H1 (cell line): ENCODE results near the gene E2F1. TPM values are rescaled to one million over a fixed set of nuclear protein-coding genes. Genes with fewer than 3 reads are reported as not detected.

Experiments used
- CTCF ChIA-PET: fragments of 300-600 bp; sonication (Branson Sonifier 250); formaldehyde crosslinking; loops from one replicate; lab custom pipeline; 2021; ENCODE audit not compliant: partially characterized antibody; lab: Charles Lee
- POLR2A ChIA-PET: fragments of 300-600 bp; sonication (Branson Sonifier 250); formaldehyde crosslinking; loops from one replicate; lab custom pipeline; 2021; ENCODE audit warnings: inconsistent platforms; ENCODE audit not compliant: partially characterized antibody; lab: Charles Lee
- DNase-seq, 2 experiments: peaks; one replicate each; pipeline versions ENCODE4 v3.0.0 to v3.0.0-alpha.2; 2010 to 2022; ENCODE audit warnings: low spot score in 2 of 2, low read depth in 1 of 2, mixed read lengths in 1 of 2
- FAIRE-seq: peaks from 2 replicates; lab custom pipeline; 2011; peaks lifted over from hg19 to GRCh38; lab: Jason Lieb, UNC
- H2AFZ ChIP-seq: 2 replicates; pipeline ENCODE4 v1.8.1; 2012; ENCODE audit warnings: low read length, inconsistent platforms
- H2AK5ac ChIP-seq: 2 replicates; pipeline ENCODE4 v1.6.1; 2013; ENCODE audit warnings: low read depth, low read length
- H2BK120ac ChIP-seq: replicated peaks from 2 replicates; pipeline ENCODE3; 2013; ENCODE audit warnings: low read depth, low read length, inconsistent platforms
- H2BK12ac ChIP-seq: 2 replicates; pipeline ENCODE4 v1.6.1; 2013; ENCODE audit warnings: low read depth, low read length
- H2BK15ac ChIP-seq: 2 replicates; pipeline ENCODE4 v1.6.1; 2013; ENCODE audit warnings: low read length
- H2BK20ac ChIP-seq: 2 replicates; pipeline ENCODE4 v1.6.1; 2013; ENCODE audit warnings: low read length
- H2BK5ac ChIP-seq: 2 replicates; pipeline ENCODE4 v1.6.1; 2013; ENCODE audit warnings: low read depth, low read length
- H3K14ac ChIP-seq: 2 replicates; pipeline ENCODE4 v1.6.1; 2013; ENCODE audit warnings: inconsistent platforms; ENCODE audit not compliant: insufficient read length
- H3K18ac ChIP-seq: 2 replicates; pipeline ENCODE4 v1.6.1; 2013; ENCODE audit warnings: low read length; ENCODE audit errors: extremely low read depth
- H3K23ac ChIP-seq: 2 replicates; pipeline ENCODE4 v1.6.1; 2013; ENCODE audit warnings: inconsistent platforms; ENCODE audit not compliant: insufficient read length
- H3K23me2 ChIP-seq: 2 replicates; pipeline ENCODE4 v1.6.1; 2013; ENCODE audit warnings: low read depth, low read length
- H3K27ac ChIP-seq: 2 replicates; pipeline ENCODE4 v1.6.1; 2011; ENCODE audit warnings: low read depth, low read length, inconsistent platforms
- H3K27me3 ChIP-seq, 4 experiments: replicated peaks in 1 of 4; 1 replicate in 1 of 4; 2 replicates in 3 of 4; pipeline versions ENCODE4 v1.6.1 to v1.8.1; 2011 to 2013; ENCODE audit warnings: low read length in 3 of 4, mild to moderate bottlenecking in 3 of 4, inconsistent platforms in 2 of 4, mixed read lengths in 2 of 4, moderate library complexity in 1 of 4; ENCODE audit not compliant: control insufficient read depth in 3 of 4, insufficient read depth in 3 of 4; ENCODE audit errors: extremely low read depth in 1 of 4
- H3K36me3 ChIP-seq, 4 experiments: 2 replicates each; pipeline versions ENCODE4 v1.6.1 to v1.8.1; 2011 to 2013; ENCODE audit warnings: mild to moderate bottlenecking in 4 of 4, low read length in 3 of 4, moderate library complexity in 2 of 4, control low read depth in 1 of 4, inconsistent platforms in 1 of 4; ENCODE audit not compliant: insufficient read depth in 4 of 4, control insufficient read depth in 2 of 4
- H3K4ac ChIP-seq: replicated peaks from 2 replicates; pipeline ENCODE3; 2013; ENCODE audit warnings: low read length, low read depth, mixed read lengths, inconsistent platforms; ENCODE audit not compliant: insufficient read length
- H3K4me1 ChIP-seq, 4 experiments: replicated peaks in 1 of 4; 1 replicate in 1 of 4; 2 replicates in 3 of 4; pipeline versions ENCODE4 v1.6.1 to v1.8.1; 2011 to 2013; ENCODE audit warnings: low read length in 3 of 4, inconsistent platforms in 2 of 4, mixed read lengths in 1 of 4; ENCODE audit not compliant: insufficient read depth in 4 of 4, control insufficient read depth in 3 of 4
- H3K4me2 ChIP-seq, 2 experiments: 2 replicates each; pipeline versions ENCODE4 v1.6.1 to v1.8.1; 2011 to 2013; ENCODE audit warnings: low read depth in 2 of 2, low read length in 2 of 2, control low read depth in 1 of 2, inconsistent platforms in 1 of 2, mild to moderate bottlenecking in 1 of 2; ENCODE audit not compliant: insufficient read depth in 1 of 2
- H3K4me3 ChIP-seq, 4 experiments: fragments of 200-600, 300-600 bp in 1 of 4; sonication (generic), shearing (Covaris generic), sonication (Bioruptor Twin) in 1 of 4; 2 replicates each; pipeline versions ENCODE4 v1.5.1 to v1.8.1; 2011 to 2016; ENCODE audit warnings: low read length in 4 of 4, low read depth in 3 of 4, control low read depth in 2 of 4, inconsistent platforms in 2 of 4, mild to moderate bottlenecking in 2 of 4, mixed read lengths in 1 of 4, moderate library complexity in 1 of 4; ENCODE audit not compliant: insufficient read depth in 2 of 4; ENCODE audit errors: extremely low read depth in 1 of 4
- H3K56ac ChIP-seq: replicated peaks from 2 replicates; pipeline ENCODE3; 2013; ENCODE audit warnings: low read depth, mild to moderate bottlenecking, mixed read lengths, low read length, inconsistent platforms; ENCODE audit not compliant: insufficient read length
- H3K79me1 ChIP-seq: 2 replicates; pipeline ENCODE4 v1.6.1; 2013; ENCODE audit warnings: low read depth, low read length, control low read depth
- H3K79me2 ChIP-seq, 2 experiments: 2 replicates each; pipeline versions ENCODE4 v1.6.1 to v1.8.1; 2012 to 2013; ENCODE audit warnings: low read length in 2 of 2, mild to moderate bottlenecking in 2 of 2, inconsistent platforms in 1 of 2; ENCODE audit not compliant: insufficient read depth in 2 of 2, control insufficient read depth in 1 of 2
- H3K9ac ChIP-seq, 4 experiments: replicated peaks in 1 of 4; 1 replicate in 1 of 4; 2 replicates in 3 of 4; pipeline versions ENCODE4 v1.6.1 to v1.8.1; 2011 to 2013; ENCODE audit warnings: low read depth in 3 of 4, low read length in 3 of 4, control low read depth in 2 of 4, mild to moderate bottlenecking in 2 of 4, moderate library complexity in 2 of 4, inconsistent platforms in 1 of 4; ENCODE audit errors: extremely low read depth in 1 of 4
- H3K9me3 ChIP-seq, 2 experiments: 2 replicates each; pipeline versions ENCODE4 v1.6.1 to v1.8.1; 2012 to 2013; ENCODE audit warnings: mild to moderate bottlenecking in 2 of 2, moderate library complexity in 2 of 2, control low read depth in 1 of 2, inconsistent platforms in 1 of 2, low read depth in 1 of 2, low read length in 1 of 2, mixed read lengths in 1 of 2; ENCODE audit not compliant: insufficient read depth in 2 of 2
- H4K20me1 ChIP-seq, 2 experiments: replicated peaks in 1 of 2; 2 replicates each; pipeline versions ENCODE3 to v1.8.1; 2011 to 2013; ENCODE audit warnings: inconsistent platforms in 2 of 2, low read length in 2 of 2, mild to moderate bottlenecking in 1 of 2; ENCODE audit not compliant: insufficient read depth in 2 of 2, control insufficient read depth in 1 of 2
- H4K5ac ChIP-seq: 2 replicates; pipeline ENCODE4 v1.6.1; 2013; ENCODE audit warnings: low read length, low read depth, mixed read lengths, inconsistent platforms; ENCODE audit not compliant: insufficient read length
- H4K8ac ChIP-seq: 2 replicates; pipeline ENCODE4 v1.8.0; 2013; ENCODE audit warnings: mild to moderate bottlenecking, moderate library complexity, low read length, inconsistent platforms; ENCODE audit not compliant: insufficient read depth; ENCODE audit errors: extremely low read depth
- H4K91ac ChIP-seq: replicated peaks from 2 replicates; pipeline ENCODE3; 2013; ENCODE audit warnings: low read length, mixed read lengths, inconsistent platforms; ENCODE audit not compliant: insufficient read length
- ASH2L ChIP-seq: fragments of 200-600, 300-600 bp; sonication (generic); IDR thresholded peaks from one replicate; pipeline ENCODE4 v1.7.1; 2017; ENCODE audit warnings: low read length
- EP300 ChIP-seq, 2 experiments: IDR thresholded peaks; 1 replicate in 1 of 2; 2 replicates in 1 of 2; pipeline ENCODE4 v1.6.1; 2011 to 2012; ENCODE audit warnings: low read depth in 2 of 2, low read length in 2 of 2, mild to moderate bottlenecking in 2 of 2, borderline replicate concordance in 1 of 2, inconsistent platforms in 1 of 2, moderate library complexity in 1 of 2
- FOSL1 ChIP-seq: IDR thresholded peaks from 2 replicates; pipeline ENCODE4 v1.6.1; 2011; ENCODE audit warnings: mild to moderate bottlenecking, low read depth, low read length, moderate library complexity; ENCODE audit not compliant: insufficient read depth
- JUN ChIP-seq: IDR thresholded peaks from 2 replicates; pipeline ENCODE4 v1.6.1; 2011; ENCODE audit warnings: low read depth, mild to moderate bottlenecking, improper control_type of control experiment, low read length
- KDM4A ChIP-seq: IDR thresholded peaks from one replicate; pipeline ENCODE4 v1.7.1; 2012; ENCODE audit warnings: low read depth, mild to moderate bottlenecking, moderate library complexity, low read length, inconsistent platforms; ENCODE audit not compliant: severe bottlenecking
- PHF8 ChIP-seq: fragments of 200-600 bp; sonication (generic); conservative IDR thresholded peaks from 2 replicates; pipeline ENCODE4 v1.7.1; 2012; ENCODE audit warnings: low read depth, mild to moderate bottlenecking, inconsistent platforms, low read length, moderate library complexity
- POLR2A ChIP-seq, 2 experiments: IDR thresholded peaks; 1 replicate in 1 of 2; 2 replicates in 1 of 2; pipeline ENCODE4 v1.6.1; 2011; ENCODE audit warnings: low read depth in 2 of 2, low read length in 2 of 2, mild to moderate bottlenecking in 2 of 2; ENCODE audit errors: control extremely low read depth in 1 of 2
- POU5F1 ChIP-seq: IDR thresholded peaks from 2 replicates; pipeline ENCODE4 v1.6.1; 2011; ENCODE audit warnings: low read depth, mild to moderate bottlenecking, low read length, moderate library complexity
- RFX5 ChIP-seq: IDR thresholded peaks from 2 replicates; pipeline ENCODE4 v1.6.1; 2011; ENCODE audit warnings: low read depth, low read length, improper control_type of control experiment, borderline replicate concordance
- RNF2 ChIP-seq: fragments of 200-900, 300-1000 bp; sonication (generic); IDR thresholded peaks from 2 replicates; pipeline ENCODE4 v1.7.1; 2016; ENCODE audit warnings: borderline replicate concordance, low read depth, mild to moderate bottlenecking, antibody characterized with exemption, low read length; ENCODE audit not compliant: poor library complexity, severe bottlenecking; ENCODE audit errors: missing control alignments
- WGBS, 2 experiments: shearing (Covaris generic) in 1 of 2; methylation state at CpG; one replicate each; pipeline versions ENCODE4 v1.1.6 to v1.1.7; 2013 to 2015; ENCODE audit warnings: low lambda C conversion rate in 2 of 2, mixed read lengths in 2 of 2, inconsistent platforms in 1 of 2, low coverage in 1 of 2, missing lambda C conversion rate in 1 of 2; ENCODE audit not compliant: insufficient replicate concordance in 2 of 2, insufficient coverage in 1 of 2, insufficient read length in 1 of 2; ENCODE audit errors: extremely low coverage in 1 of 2, missing lambda C conversion rate in 1 of 2; 5-methylcytosine and 5-hydroxymethylcytosine counted together
- polyA plus RNA-seq, 7 experiments: library from polyadenylated mRNA; depleted of rRNA in 3 of 7; stranded (reverse) in 5 of 7; unstranded in 2 of 7; fragments of >200 nt in 5 of 7; fragments of 200-250 nt in 2 of 7; gene quantifications; 1 replicate in 5 of 7; 2 replicates in 1 of 7; 4 replicates in 1 of 7; pipeline versions ENCODE4 v1.2.1 to v1.2.3, GENCODE V29; 2011 to 2013; ENCODE audit warnings: missing spikeins in 2 of 7, mixed read lengths in 2 of 7
- total RNA-seq: library from RNA; stranded (reverse); fragmentation: NEBNext Ultra II Directional; extraction: Animal tissue kit (Norgen Biotek cat#: 25700); gene quantifications from 2 replicates; pipeline ENCODE4 v1.2.1, GENCODE V29; 2021

Gene E2F1
- total and polyA plus RNA-seq, 2 of the 8 experiments (the other 6 are each of a cell fraction or from before 2014, with no cell fraction given), result 33.4 to 35.8 TPM

DNA sequence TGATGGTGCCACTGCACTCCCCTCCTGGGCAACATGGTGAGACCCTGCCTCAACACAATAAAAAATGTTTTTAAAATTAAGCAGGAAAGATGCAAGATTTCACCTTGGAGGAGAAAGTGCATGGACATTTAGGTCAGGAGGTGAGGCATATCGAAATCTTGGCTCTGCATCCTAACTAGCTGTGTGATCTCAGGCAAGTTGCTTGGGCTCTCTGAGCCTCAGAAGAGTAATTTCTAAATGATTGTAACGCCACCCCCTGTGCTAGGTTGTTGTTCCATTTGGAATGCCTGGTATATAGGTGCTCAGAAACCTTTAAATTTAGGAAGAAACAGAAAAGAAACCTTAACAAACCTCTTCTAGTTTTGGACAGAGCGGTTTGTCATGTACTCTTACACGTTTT is 60.0 kb downstream of the E2F1 start:
- H3K79me2 ChIP-seq, result no peaks in the 10 kb centered on the region
- H3K9ac ChIP-seq, result no peak overlapping the region
- H3K23me2 ChIP-seq, result no peaks in the 10 kb centered on the region
- H3K18ac ChIP-seq, result no peak overlapping the region
- no peak overlapping the region for H4K91ac ChIP-seq
- H3K4me1 ChIP-seq, result no peaks in the 10 kb centered on the region
- H3K36me3 ChIP-seq, result peaks cover 3 to 17% (median 6%) of the 10 kb centered on the region in 4 experiments; a peak in 6 of 8 replicates
- H2BK120ac ChIP-seq, result no peak overlapping the region
- ChIA-PET POLR2A (no interaction called here), CTCF (interaction anchor here (0.8 to 0.9 kb wide), 2 partner anchors 9 to 169 kb away, joined by 3 read pairs; no protein-coding TSS in a partner anchor)
- no peak overlapping the region for H2AK5ac ChIP-seq
- no peak overlapping the region for H3K23ac ChIP-seq
- no peak overlapping the region for H2BK12ac ChIP-seq
- no peak overlapping the region for H4K5ac ChIP-seq
- H3K56ac ChIP-seq, result no peak overlapping the region
- H2BK15ac ChIP-seq, result no peak overlapping the region
- no peak overlapping the region for H4K8ac ChIP-seq
- no peaks in the 10 kb centered on the region for H3K9me3 ChIP-seq
- FAIRE-seq (no peak), DNase-seq (no peak)
- H3K27me3 ChIP-seq, result no peaks in the 10 kb centered on the region
- no peak overlapping the region for H2AFZ ChIP-seq
- H4K20me1 ChIP-seq, result peaks cover 0 to 2% of the 10 kb centered on the region in 2 experiments
- H3K14ac ChIP-seq, result no peak overlapping the region
- no peak overlapping the region for H2BK20ac ChIP-seq
- H3K79me1 ChIP-seq, result no peaks in the 10 kb centered on the region
- no peak overlapping the region for H2BK5ac ChIP-seq
- H3K4me2 ChIP-seq, result no peak overlapping the region
- H3K27ac ChIP-seq, result no peak overlapping the region
- no peak overlapping the region for H3K4me3 ChIP-seq
- 89% methylated on average over 4 of the region's 4 CpGs; no CpG with 5 or more reads in 1 of the 2 experiments for WGBS, 2 experiments
- no peak overlapping the region for H3K4ac ChIP-seq
- TF ChIP-seq POLR2A (IDR thresholded peaks at IDR 0.05; ENCODE audit: control extremely low read depth in 1 of 2, low read depth in 2 of 2, low read length in 2 of 2) (no peak), JUN (no peak), KDM4A (no peak), ASH2L (no peak), FOSL1 (no peak), RFX5 (no peak), POU5F1 (no peak), PHF8 (no peak), EP300 (IDR thresholded peaks at IDR 0.05; ENCODE audit: borderline replicate concordance in 1 of 2, low read depth in 2 of 2, low read length in 2 of 2) (no peak), RNF2 (no peak)
